Colonic mucosa (tissue), 4 donors: ENCODE measurements around the gene PKHD1. TPM values are rescaled to one million over a fixed set of nuclear protein-coding genes. Genes with fewer than 3 reads are reported as not detected.

Experiments used
- DNase-seq: peaks from one replicate; pipeline ENCODE4 v3.0.0-alpha.2; 2020
- H3K27ac ChIP-seq: fragments of 200-600 bp; one replicate; pipeline ENCODE4 v1.8.0; 2021
- H3K27me3 ChIP-seq: fragments of 200-600 bp; one replicate; pipeline ENCODE4 v1.8.0; 2021
- H3K36me3 ChIP-seq: fragments of 200-600 bp; one replicate; pipeline ENCODE4 v1.8.0; 2021
- H3K4me1 ChIP-seq: fragments of 200-600 bp; one replicate; pipeline ENCODE4 v1.8.0; 2021; ENCODE audit warnings: mild to moderate bottlenecking
- H3K4me3 ChIP-seq: fragments of 200-600 bp; one replicate; pipeline ENCODE4 v1.8.0; 2021
- H3K9ac ChIP-seq, 2 donors: one replicate each; pipeline ENCODE4 v1.7.0; 2013; ENCODE audit warnings: control low read depth in 2 of 2, low read depth in 2 of 2, low read length in 2 of 2
- H3K9me3 ChIP-seq: fragments of 200-600 bp; one replicate; pipeline ENCODE4 v1.8.0; 2021
- intact Hi-C: fragments of 100-400 bp; cut with DNase I; formaldehyde crosslinking; loops from one replicate; pipeline ENCODE4 v1.14.1; 2022
- total RNA-seq, 2 donors: library from RNA; stranded (reverse); fragmentation: NEBNext Ultra II Directional in 1 of 2; extraction: Animal tissue kit (Norgen Biotek cat#: 25700) in 1 of 2; gene quantifications; one replicate each; pipeline ENCODE4 v1.2.1, GENCODE V29; 2021
- TF ChIP-seq, protein P1 (sequence below): fragments of 200-600 bp; IDR thresholded peaks from one replicate; pipeline ENCODE4 v1.8.0; 2022; ENCODE audit warnings: antibody characterized with exemption, mild to moderate bottlenecking
- donor health status: healthy.
- donor health status: DM: no; HTN: no; CAD: no.
- donor health status: DM: no; HTN: no; CAD: no.

Gene PKHD1
- total RNA-seq, 2 donors from 2014 or later, result 0.08 to 0.10 TPM

DNA sequence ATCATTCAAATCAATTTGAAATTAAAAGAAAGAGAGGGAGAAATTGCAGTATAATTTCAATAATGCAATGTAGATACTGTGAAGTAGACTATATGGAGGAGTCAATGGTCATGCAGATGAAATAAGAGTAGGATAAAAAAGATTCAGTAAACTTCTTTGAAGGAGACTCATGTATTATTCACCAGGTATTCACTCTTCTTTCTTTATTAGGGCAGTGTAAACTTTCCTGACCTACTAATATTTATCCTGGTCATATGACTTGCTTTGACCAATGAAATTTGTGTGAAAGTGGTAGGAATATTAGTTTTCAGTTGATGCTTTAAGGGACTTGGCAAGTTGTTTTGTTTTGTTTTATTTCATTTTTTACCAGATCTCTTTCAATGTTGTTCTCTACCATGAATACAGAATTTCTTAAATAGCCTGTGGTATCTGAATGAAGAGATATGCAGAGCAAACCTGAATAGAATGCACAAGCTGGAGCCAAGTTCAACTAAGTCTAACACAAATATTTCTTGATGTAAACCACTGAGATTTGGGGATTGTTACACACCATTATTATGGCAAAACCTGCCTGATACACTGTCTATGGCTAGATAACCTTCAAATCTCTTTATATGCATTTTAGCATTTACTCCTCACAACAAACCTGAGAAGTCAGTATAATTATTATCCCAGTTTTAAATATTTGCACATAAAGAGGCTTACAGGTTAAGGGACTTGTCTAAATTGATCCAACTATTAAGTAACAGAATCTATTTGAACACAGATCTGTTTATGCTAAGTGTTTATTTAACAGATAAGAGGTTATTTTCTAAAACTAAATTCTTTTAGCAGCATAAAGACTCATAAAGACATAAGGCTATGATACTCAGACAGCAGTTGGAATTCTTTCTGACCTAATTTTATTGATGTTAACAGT lies 311.2 kb downstream of the PKHD1 start:
- H3K4me3 ChIP-seq, result no peak overlapping the region
- intact Hi-C loops, result no loop called here
- TF ChIP-seq, protein P1, sequence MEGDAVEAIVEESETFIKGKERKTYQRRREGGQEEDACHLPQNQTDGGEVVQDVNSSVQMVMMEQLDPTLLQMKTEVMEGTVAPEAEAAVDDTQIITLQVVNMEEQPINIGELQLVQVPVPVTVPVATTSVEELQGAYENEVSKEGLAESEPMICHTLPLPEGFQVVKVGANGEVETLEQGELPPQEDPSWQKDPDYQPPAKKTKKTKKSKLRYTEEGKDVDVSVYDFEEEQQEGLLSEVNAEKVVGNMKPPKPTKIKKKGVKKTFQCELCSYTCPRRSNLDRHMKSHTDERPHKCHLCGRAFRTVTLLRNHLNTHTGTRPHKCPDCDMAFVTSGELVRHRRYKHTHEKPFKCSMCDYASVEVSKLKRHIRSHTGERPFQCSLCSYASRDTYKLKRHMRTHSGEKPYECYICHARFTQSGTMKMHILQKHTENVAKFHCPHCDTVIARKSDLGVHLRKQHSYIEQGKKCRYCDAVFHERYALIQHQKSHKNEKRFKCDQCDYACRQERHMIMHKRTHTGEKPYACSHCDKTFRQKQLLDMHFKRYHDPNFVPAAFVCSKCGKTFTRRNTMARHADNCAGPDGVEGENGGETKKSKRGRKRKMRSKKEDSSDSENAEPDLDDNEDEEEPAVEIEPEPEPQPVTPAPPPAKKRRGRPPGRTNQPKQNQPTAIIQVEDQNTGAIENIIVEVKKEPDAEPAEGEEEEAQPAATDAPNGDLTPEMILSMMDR, result no peak
- no peaks in the 10 kb centered on the region for H3K27me3 ChIP-seq
- H3K36me3 ChIP-seq, result no peaks in the 10 kb centered on the region
- H3K9me3 ChIP-seq, result no peaks in the 10 kb centered on the region
- no peak for DNase-seq
- no peak overlapping the region for H3K27ac ChIP-seq
- no peaks in the 10 kb centered on the region for H3K4me1 ChIP-seq
- H3K9ac ChIP-seq, result no peak overlapping the region

DNA sequence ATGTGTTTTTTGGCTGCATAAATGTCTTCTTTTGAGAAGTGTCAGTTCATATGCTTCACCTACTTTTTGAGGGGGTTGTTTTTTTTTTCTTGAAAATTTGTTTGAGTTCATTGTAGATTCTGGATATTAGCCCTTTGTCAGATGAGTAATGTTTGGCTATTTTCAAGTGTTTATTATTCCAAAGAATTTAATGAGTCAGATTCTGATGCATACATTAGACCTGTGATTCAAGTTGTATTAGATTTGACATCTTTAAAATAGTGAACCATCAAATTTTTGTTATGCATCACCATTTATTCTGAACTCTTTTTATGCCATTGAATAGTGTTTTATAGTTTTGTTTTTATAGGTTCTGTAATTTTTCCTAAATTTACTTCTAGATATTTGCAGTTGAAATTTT lies 319.3 kb downstream of the PKHD1 start:
- Histone ChIP-seq H3K4me1 (no peaks in the 10 kb centered on the region), H3K9ac (no peak overlapping the region), H3K9me3 (no peaks in the 10 kb centered on the region), H3K36me3 (no peaks in the 10 kb centered on the region), H3K27ac (no peak overlapping the region), H3K4me3 (no peak overlapping the region), H3K27me3 (no peaks in the 10 kb centered on the region)
- TF ChIP-seq, protein P1, result no peak
- intact Hi-C loops, result no loop called here
- DNase-seq, result no peak

DNA sequence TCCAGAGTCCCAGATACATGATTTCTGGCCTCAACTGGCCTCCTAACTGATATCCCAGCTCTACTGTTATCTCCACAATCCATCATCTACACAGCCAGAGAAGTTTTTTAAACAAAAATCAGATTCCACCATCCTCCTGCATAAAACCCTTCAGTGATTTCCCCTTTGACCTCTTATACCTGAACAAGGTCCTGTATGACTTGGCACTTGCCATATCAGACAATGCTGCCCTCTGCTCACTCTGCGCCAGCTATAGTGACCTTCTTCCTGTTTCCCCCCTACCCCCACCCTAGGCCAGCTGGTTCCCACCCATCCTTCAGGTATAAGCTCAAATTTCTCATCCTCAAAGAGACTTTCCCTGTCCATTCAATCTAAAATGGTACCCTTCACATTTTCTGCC lies 322.2 kb downstream of the PKHD1 start:
- TF ChIP-seq, protein P1, result no peak
- H3K4me1 ChIP-seq, result no peaks in the 10 kb centered on the region
- intact Hi-C loops, result no loop called here
- no peak overlapping the region for H3K9ac ChIP-seq
- H3K27me3 ChIP-seq, result no peaks in the 10 kb centered on the region
- DNase-seq, result no peak
- no peaks in the 10 kb centered on the region for H3K36me3 ChIP-seq
- H3K27ac ChIP-seq, result no peak overlapping the region
- H3K4me3 ChIP-seq, result no peak overlapping the region
- H3K9me3 ChIP-seq, result no peaks in the 10 kb centered on the region

DNA sequence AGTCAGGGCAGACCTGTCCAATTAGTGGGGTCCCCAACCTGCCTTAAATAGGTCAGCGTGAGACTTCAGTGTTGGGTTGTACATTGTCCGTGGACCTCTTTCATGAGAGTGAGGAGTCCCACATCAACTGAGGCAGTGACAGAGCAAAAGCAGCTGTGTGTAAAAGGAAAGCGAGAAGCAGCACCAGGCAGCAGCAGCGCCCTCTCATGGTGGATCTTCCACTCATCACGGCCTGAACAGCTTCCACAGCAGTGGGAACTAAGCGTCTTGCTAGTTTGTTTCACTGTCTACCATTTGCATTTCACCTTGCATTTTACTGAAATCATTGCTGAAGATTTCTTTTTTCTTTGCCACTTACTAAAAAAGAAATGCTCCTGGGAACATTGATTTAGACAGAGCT lies 333.8 kb downstream of the PKHD1 start:
- intact Hi-C loops, result loop anchor here (5.0 kb wide), 1 partner anchor 936 kb away; the partner anchor contains the start of gene TFAP2B
- Histone ChIP-seq H3K4me1 (no peaks in the 10 kb centered on the region), H3K4me3 (no peak overlapping the region), H3K27ac (no peak overlapping the region), H3K36me3 (no peaks in the 10 kb centered on the region), H3K9me3 (no peaks in the 10 kb centered on the region), H3K27me3 (no peaks in the 10 kb centered on the region), H3K9ac (no peak overlapping the region)
- TF ChIP-seq, protein P1, result no peak
- peak; percentile 22 for DNase-seq

- Histone ChIP-seq H3K36me3 (no peaks in the 10 kb centered on the region), H3K9ac (no peak overlapping the region), H3K4me3 (no peak overlapping the region), H3K4me1 (no peaks in the 10 kb centered on the region), H3K27ac (no peak overlapping the region), H3K27me3 (no peaks in the 10 kb centered on the region), H3K9me3 (no peaks in the 10 kb centered on the region)
- intact Hi-C loops, result no loop called here
- no peak for DNase-seq
- TF ChIP-seq, protein P1, result no peak
Observed at GRCh38 chr6:51743999-51744398, 343.4 kb downstream of the PKHD1 start.
